ENCODE data around the gene NBEA.
A peak's percentile ranks its signal among the peaks of the same experiment; 100 is the strongest.
"Not testable (repeated sequence)": the region's sequence is repeated elsewhere in the genome, so short reads cannot be mapped to it uniquely, and the experiment has no call there.

The NBEA gene

DNA sequence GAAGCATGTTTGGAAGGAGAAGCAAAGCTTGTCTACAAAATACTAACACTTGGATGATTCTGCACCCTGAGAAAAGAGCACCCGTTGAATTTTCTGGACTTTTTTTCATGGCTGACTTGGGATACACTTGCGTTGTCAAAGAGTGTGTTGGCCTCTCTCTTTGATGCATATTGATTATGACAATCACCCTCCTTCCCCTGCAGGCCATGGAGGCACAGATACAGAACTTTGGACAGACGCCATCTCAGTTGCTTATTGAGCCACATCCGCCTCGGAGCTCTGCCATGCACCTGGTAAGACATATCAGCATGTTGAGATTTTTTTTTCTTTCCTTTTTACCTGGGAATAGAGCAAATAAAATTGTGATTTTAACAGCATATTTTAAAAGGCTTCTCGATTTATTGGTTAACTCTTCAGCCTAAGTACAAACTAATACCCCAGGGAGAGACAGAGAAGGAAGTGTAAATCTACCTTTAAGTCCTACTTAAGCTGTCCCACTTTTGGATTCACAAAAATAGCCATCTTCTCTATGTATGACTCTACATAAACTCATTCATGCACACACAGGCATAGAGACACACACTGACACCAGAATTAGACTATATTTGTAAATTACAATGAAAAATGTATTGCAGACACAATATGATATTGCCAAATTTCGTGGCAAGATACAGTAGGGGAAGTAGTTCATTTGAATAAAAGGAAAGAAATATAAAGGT is 704.1 kb downstream of the NBEA start:
- no peak for DNase-seq (ENCODE audit: low read depth, low spot score)

DNA sequence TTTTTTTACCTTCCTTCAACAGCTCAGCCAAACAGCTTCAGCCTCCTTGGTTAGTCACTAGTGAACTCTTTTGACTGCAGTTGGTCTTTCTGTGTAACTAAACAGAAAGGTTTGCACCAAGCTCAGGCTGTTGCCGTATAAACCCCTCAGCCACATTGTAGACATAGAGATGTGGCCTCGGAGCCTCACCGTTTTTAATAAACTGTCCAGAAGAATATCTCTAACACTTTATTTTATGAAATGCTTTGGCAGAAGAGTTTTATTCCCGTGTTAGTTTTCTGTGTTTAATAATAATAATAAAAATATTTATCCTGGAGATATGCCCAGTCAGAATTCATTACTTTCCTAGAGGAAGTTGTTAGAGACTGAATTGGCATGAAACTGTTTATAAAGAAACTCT is 706.1 kb downstream of the NBEA start:
- DNase-seq (ENCODE audit: low read depth, low spot score), result no peak

DNA sequence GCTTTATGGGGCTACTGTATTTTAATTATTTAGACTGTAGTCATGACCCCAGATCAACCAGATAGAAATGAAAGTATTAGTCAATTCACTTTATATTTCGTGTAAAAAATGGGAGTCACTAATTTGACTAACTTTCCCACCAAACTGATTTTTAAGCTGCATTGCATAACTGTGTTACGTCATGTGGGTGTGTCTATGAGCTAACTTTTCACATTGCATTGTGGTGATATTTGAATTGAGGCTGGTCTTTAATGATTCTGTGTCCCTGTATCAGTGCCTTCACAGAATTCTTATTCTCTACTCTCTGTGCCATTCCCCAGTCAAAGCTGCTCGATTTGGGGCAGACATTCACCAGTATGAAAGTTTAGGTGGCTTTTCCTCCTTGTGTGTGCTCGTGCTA is 707.1 kb downstream of the NBEA start:
- no peak for DNase-seq (ENCODE audit: low read depth, low spot score)

DNA sequence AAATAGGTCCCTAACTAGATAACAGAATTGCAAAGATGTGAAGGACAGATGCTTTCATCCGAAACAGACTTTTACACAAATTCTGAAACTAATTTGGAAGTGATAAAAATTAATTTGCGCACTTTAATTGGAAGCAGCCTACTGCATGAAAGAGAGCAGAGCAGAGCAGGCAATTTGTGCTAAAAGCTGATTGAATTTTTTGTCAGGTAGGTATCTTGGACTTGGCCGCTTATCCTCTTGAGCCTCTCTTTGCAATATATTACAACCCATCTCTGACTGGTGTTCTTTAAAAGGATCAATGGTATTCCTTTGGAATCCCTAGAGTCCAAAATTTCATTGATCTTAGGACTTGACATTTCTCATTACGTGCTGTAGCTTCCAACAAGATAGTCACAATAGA is 717.7 kb downstream of the NBEA start:
- DNase-seq (ENCODE audit: low read depth, low spot score), result no peak

DNA sequence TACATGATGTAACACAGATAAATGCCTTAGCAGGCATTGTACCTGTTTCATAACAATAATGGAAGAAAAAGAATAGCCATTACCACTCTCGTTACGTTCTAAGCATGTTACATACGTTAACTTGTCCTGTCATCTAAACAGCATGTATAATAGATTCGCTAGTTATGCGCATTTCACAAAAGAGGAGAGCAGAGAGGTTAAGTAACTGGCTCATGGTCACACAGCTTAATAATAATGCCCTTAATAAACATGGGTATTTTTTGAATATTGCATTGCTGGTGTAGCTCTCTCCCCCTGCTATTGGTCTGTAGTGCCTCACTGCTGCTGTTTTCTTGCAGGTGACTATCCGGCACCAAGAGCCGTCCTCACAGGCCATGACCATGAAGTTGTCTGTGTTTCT is 722.7 kb downstream of the NBEA start:
- DNase-seq (ENCODE audit: low read depth, low spot score), result no peak

DNA sequence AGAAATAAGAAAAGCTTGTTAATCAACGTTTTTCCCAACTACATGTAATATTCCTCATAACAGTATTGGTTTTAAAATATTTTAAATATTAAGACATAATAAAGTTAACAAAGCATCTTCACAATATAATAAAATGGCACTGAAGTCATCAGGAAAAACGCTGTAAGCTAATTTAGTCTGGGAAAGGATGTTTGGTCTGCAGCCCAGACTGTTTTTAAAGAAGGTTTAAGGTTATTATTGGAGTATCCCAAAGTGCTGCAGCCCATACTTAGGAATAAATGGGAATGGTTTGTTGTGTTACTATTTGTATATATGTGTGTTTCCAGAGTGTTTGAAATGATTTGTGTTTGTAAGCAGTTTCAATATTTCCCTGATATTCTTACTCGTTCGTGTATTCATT is 727.3 kb downstream of the NBEA start:
- no peak for DNase-seq (ENCODE audit: low read depth, low spot score)

DNA sequence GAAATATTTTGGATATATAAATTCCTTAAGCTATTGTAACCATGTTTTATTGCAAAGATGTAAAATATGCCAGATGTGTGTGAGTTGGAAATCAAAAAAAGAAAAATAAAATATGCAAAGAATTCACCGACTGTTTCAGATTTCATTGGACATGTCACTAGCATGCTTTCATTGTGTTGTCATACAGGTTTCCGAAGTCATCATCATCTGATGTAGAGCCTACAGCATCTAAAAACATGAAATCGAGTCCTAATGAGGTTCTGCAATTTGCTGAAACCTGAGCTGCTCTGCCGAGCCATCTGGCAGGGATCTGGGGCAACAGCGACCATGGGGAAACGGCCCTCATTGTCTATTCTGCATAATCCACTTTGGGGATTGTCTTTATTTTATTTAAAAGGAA is 730.5 kb downstream of the NBEA start:
- DNase-seq (ENCODE audit: low read depth, low spot score), result no peak

DNA sequence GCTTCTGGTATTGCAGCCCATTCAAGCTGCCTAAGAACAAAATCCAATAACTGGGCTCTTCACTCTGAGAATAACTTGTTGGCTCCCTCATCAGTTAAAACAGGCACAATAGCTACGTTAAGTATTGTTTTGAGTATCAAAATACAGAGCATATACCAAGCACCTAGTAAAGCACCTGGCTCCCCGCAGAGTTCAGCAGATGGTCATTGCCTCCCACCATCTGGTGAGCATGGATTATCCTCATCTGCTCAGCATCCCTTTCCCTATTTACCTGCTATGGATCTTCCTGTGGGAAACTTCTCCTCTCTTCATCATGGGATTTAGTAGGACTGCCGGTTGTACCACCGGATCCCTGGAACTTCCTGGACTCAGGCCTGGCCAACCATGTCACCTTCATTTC is 733.6 kb downstream of the NBEA start:
- DNase-seq (ENCODE audit: low read depth, low spot score), result no peak

DNA sequence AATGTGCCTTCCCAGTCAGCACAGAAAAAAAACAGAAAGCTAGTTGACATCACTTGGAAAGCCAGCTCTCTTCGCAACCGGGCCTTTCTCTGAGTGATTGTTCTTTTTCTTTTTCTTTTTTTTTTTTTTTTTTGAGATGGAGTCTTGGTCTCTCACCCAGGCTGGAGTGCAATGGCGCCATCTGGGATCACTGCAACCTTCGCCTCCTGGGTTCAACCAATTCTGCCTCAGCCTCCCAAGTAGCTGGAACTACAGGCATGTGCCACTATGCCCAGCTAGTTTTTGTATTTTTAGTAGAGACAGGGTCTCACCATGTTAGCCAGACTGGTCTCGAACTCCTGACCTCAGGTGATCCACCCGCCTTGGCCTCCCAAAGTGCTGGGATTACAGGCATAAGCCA is 735.8 kb downstream of the NBEA start:
- DNase-seq (ENCODE audit: low read depth, low spot score), result not testable (repeated sequence)

DNA sequence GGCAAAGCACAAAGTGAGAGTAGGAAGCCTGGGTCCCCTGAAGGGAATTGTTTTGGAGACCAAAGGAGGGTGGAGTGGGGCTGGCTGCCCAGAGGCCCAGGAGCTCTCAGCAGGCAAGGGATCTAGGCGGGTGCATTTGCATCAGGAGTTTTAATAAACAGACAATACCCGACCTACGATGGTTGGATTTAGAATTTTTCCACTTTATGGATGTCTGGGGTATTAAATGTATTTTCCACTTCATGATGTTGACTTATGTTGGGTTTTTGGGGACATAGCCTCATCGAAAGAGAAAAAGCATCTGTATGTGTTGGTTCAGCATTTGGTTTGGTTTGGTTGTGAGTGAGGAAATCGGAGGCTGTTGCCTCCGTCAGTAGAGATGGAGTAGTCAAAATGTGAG is 739.6 kb downstream of the NBEA start:
- no peak for DNase-seq (ENCODE audit: low read depth, low spot score)

DNA sequence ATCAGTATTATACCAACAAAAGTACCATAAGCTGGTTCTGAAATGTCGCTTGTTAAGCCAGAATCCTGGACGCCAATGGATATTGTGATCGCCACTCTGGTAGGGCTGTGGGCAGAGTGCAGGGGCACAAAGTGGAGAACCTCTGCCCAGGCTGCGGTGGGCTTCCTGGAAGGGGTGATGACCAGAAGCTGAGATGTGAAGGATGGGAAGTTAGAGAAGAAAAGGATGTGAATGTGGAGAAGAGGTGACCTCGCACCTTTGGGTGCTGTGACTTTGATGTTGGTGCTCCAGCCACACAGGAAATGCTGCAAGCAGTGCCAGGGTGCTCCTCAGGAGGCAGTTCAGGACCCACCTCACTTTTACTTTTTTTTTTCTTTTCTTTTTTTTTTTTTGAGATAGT is 742.4 kb downstream of the NBEA start:
- no peak for DNase-seq (ENCODE audit: low read depth, low spot score)

DNA sequence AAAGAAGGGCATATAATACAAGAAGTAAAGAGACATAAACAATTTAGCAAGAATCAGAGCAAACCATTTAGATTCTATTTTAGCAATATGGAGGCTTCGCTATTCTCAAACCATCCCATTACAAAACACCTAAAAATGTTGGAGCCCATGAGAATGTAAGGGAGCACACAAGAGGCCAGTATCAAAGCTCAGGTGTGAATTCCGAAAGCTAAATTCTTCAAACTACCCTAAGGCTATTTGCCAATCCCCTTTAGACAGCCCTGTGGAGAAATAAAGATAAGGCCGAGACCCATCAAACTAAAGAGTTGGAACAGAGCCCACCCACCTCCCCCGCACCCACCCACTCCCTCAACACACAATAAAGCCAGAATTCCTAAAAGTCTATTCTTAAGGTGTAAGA is 745.3 kb downstream of the NBEA start:
- peak; percentile 41 for DNase-seq (ENCODE audit: low read depth, low spot score)

DNA sequence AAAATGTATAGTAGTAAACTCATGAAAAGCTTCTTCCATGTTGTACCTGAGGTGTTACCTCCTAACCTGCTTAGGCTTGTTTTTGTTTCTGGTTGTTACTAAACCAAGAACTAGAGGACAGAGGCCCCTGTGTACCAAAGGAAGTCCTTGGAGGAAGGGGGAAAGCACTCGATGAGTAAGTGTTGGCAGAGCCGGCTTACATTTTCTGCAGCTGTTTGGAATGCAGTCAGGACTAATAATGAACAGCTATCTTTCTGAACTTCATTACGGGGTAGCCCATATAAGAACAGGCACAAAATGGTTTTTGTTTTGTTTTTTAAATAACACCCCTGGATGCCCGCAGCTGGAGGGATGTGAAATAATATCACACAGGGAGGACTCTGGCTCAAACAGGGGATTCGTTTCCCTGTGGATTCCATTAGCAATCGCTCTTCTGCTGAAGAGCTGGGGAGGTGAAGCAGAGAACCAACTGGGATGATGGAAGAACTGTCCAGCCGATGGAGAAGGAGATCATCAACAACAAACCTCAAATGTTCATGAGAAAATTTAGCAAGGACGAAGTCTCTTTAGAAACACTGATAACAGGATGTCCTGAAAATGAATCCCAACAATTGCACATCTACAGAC is 748.6 kb downstream of the NBEA start:
- DNase-seq (ENCODE audit: low read depth, low spot score), result no peak

DNA sequence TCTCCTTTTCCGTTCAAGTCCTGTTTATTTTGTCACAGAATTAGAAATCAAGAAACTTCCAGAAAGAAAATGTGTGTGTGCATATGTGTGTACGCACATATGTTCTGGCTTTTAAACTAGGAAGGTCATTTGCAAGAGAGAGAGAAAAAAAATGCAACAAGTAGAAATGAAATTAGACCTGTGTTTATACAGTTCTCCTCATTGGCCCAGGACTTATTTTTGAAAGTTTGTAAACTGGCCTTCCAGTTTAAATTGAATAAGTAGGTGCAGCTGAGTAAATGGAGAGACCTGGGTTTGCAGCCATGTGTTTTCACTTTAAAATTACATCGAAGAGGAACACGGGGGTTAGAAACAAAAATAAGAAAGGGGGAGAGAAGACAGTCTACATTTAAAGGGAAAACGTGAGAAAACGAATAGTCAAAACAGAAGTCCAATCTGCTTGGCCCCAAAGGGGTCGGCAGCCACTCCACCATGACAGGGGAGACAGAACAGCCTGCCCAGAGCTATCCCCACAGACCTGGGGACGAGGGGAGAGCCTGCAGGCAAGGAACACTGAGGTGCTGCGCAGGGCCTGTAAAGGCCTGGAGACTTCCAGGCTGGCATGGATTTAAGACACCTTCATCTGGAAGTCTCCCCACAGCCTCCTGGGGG is 751.2 kb downstream of the NBEA start:
- DNase-seq (ENCODE audit: low read depth, low spot score), result no peak

DNA sequence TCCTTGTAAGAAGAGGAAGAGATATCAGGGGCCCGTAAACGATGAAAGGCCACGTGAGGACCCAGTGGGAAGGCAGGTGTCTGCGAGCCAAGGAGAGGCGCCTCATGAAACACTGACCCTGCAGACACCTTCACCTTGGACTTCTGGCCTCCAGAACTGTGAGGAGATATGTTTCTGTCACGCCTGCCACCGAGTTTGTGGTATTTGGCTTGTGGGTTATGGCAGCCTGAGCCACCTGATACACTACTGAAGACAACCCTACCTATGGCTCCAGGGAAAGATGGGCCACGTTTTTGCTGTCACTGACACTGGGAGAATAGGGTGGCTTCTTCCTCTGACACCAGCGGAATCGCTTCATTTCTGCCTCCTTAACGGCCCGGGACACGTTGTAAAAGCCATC is 752.0 kb downstream of the NBEA start:
- DNase-seq (ENCODE audit: low read depth, low spot score), result no peak

DNA sequence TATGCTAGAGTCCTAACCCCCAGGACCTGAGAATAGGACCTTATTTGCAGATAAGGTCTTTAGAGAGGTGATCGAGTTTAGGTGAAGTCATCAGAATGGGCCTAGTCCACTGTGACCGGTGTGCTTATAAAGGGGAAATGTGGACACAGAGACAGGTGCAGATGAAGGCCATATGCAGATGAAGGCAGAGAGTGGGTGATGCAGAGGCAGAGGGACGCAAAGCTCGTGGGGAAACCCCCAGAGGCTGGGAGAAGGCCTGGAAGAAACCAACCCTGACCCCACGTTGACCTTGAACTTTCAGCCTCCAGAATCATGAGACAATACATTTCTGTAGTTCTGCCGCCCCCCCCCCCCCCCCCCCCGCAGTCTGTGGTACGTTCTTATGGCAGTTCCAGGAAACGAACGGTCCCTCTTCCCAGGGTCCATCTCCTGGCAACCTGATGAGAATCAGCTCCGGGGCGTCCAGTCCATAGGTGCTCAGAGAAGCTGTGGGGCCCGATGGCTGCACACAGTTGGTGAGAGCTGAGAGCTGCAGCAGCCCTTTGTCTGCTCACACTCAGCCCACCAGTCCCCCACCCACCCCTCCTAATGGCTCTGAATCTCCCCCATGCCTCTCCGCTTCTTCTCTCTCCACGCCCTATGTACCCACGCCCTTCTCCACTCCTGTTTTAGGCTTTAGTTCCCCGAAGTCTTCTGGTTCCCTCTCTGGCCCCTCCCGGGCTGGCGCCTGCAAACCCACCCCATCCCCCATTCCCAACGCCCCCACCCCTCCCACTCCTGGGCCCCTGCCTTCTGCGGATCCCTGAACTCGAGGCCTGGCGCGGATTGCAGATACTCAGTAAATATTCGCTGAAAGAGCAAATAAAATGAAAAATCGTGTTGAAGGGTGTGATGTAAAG is 752.7 kb downstream of the NBEA start:
- DNase-seq (ENCODE audit: low read depth, low spot score), result no peak

DNA sequence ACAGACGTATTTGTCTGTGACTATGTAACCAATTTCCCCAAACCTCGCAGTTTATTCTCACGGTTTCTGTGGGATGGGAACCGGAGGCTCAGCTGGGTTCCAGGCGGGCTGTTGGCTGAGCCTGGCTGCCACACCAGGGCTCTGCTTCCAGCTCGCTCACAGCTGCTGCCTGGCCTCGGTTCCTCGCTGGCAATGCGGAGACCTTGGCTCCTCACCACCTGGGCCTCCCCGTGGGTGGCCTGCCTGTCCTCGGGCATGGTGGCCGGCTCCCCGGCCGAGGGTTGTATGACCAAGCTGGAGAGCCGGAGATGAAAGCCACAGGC is 753.3 kb downstream of the NBEA start:
- no peak for DNase-seq (ENCODE audit: low read depth, low spot score)

DNA sequence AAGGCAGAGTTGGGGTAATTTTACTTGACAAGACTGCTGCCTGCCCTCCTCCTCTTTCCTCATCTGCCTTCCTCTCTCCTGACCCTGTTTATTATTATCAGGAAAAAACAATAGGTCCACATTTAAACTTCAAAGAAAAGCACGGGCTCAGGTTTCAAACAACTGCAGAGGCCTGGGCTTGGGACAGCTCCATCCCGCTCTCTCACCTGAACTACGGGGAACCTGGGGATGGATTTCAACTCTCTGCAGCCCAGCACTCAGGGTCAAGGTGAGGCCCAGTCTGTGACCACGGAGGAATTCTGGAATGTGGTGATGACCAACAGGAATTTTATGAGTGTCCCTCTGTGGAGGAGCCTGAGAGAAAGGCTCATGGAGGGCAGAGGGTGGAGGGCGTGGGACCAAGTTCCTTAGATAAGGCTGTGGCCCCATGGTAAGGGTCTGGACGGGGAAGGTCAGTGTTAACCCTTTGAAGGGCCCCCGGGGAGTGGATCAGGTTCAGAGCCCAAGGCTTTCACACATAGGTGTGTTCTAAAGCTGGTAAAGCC is 755.2 kb downstream of the NBEA start:
- DNase-seq (ENCODE audit: low read depth, low spot score), result peak; percentile 61

DNA sequence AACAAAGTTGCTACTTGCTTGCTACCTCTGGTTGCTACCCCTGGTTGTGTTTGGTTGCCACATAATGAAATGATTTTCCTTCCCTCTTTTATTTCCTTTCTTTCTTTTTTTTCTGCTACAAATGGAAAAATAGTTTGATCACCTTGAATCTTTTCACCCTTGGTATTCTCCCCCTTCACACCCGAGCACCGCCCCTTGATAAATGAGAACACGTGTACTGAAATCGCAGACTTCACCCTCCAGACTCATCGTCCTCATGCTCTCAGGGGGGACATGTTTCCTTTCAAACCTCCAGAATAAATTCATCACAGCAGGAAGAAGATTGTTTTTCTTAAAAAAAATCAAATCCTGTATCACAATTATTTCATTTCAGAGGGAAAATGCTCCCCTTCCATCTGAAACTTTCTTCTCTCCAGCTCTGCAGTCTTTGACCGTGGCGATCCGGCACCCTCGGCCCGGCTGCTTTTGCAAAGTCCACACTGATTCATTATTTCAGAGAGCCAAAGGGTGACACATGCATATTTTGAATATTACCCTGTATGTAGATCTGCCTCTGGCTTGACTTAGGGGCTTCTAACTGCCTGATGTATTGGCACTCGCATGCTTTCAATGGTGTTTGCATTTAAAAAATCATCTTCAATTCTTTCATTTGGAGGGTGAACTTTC is 757.0 kb downstream of the NBEA start:
- no peak for DNase-seq (ENCODE audit: low read depth, low spot score)

DNA sequence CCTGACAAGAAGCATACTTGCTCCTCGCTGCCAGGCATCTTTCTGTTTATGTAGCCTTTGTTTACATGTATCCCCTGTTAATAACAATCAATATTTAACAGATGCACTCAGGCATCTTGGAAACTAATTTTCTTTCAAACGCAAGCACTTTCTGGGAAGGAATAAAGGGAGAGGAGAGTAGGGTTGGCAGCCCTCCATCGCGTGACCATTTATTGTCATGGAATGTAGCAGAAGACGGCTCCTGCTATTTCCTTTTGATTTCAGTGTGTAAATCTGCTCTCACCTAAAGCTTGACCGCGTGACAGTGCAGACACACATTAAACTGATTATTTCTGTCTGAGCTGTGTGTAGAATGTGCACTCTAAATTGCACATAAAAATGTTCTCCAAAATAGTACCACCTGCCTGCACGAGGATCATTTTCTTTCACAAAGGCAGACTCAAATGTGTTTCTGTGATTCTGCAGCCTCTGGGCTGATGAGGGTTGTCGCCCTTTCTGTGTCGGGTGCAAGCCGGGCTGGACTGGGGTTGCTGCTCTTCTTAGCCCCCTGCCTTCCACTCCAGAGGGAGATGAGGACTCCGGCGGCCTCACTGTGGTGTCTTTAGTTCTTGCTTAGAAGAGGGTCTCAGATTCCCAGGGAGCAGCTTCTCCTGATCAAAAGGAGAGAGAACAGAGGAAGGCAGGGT is 757.9 kb downstream of the NBEA start:
- no peak for DNase-seq (ENCODE audit: low read depth, low spot score)

DNA sequence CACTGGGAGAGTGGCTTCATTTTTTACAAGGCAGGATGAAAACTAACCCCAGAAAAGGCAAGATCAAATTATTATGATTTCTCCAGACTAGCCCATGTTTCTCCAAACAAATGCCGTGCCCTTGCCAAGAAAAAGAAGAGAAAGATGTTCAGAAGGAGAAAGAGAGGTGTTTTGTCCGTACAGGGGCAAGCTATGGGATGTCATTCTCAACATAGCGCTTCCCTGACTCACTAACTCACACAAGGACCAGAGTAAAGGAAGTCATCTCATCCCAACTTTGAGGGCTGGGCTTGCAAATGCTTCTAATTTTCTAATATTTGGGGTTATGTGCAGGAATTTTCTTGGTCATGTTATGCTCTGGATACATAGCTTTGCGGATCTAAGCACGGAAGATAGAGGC is 758.6 kb downstream of the NBEA start:
- DNase-seq (ENCODE audit: low read depth, low spot score), result no peak
